Trophoblast cell (in vitro differentiated cells and primary cell): Measurements from ENCODE around the gene DEPDC4.
"Not testable (repeated sequence)": the region's sequence is repeated elsewhere in the genome, so short reads cannot be mapped to it uniquely, and the experiment has no call there.

Source experiments
- DNase-seq, 2 donors: peaks; one replicate each; pipeline ENCODE4 v3.0.0-alpha.2; 2016
- H2AFZ ChIP-seq: 2 replicates; pipeline ENCODE4 v1.6.1; 2013; ENCODE audit warnings: low read length, moderate library complexity, mild to moderate bottlenecking; ENCODE audit not compliant: insufficient read depth, poor library complexity
- H2AK5ac ChIP-seq: 2 replicates; pipeline ENCODE4 v1.6.1; 2013; ENCODE audit warnings: mild to moderate bottlenecking, low read length
- H2BK120ac ChIP-seq: 2 replicates; pipeline ENCODE4 v1.6.1; 2013; ENCODE audit warnings: low read length, mild to moderate bottlenecking, moderate library complexity; ENCODE audit not compliant: insufficient read depth, poor library complexity
- H2BK12ac ChIP-seq: 2 replicates; pipeline ENCODE4 v1.6.1; 2013; ENCODE audit warnings: mild to moderate bottlenecking, low read length, moderate library complexity
- H2BK5ac ChIP-seq: 2 replicates; pipeline ENCODE4 v1.6.1; 2013; ENCODE audit warnings: low read length, low read depth, moderate library complexity, mild to moderate bottlenecking; ENCODE audit not compliant: poor library complexity
- H3K14ac ChIP-seq: 2 replicates; pipeline ENCODE4 v1.6.1; 2013; ENCODE audit warnings: mild to moderate bottlenecking, low read length
- H3K18ac ChIP-seq: 2 replicates; pipeline ENCODE4 v1.6.1; 2013; ENCODE audit warnings: mild to moderate bottlenecking, low read length
- H3K23ac ChIP-seq: 2 replicates; pipeline ENCODE4 v1.6.1; 2013; ENCODE audit warnings: low read length
- H3K27ac ChIP-seq: 2 replicates; pipeline ENCODE4 v1.5.1; 2013; ENCODE audit warnings: low read depth, mild to moderate bottlenecking, inconsistent platforms, low read length, moderate library complexity
- H3K27me3 ChIP-seq: 2 replicates; pipeline ENCODE4 v1.6.1; 2013; ENCODE audit warnings: inconsistent platforms, mild to moderate bottlenecking, low read length, moderate library complexity; ENCODE audit not compliant: insufficient read depth
- H3K36me3 ChIP-seq, 2 experiments: 1 replicate in 1 of 2; 2 replicates in 1 of 2; pipeline ENCODE4 v1.6.1; 2013; ENCODE audit warnings: low read length in 2 of 2, mild to moderate bottlenecking in 2 of 2, moderate library complexity in 1 of 2; ENCODE audit not compliant: insufficient read depth in 2 of 2, control insufficient read depth in 1 of 2
- H3K4ac ChIP-seq: 2 replicates; pipeline ENCODE4 v1.6.1; 2013; ENCODE audit warnings: low read depth, mild to moderate bottlenecking, low read length, moderate library complexity
- H3K4me1 ChIP-seq, 2 experiments: 1 replicate in 1 of 2; 2 replicates in 1 of 2; pipeline ENCODE4 v1.6.1; 2013; ENCODE audit warnings: low read length in 2 of 2, mild to moderate bottlenecking in 2 of 2, moderate library complexity in 1 of 2; ENCODE audit not compliant: insufficient read depth in 2 of 2, control insufficient read depth in 1 of 2
- H3K4me2 ChIP-seq: 2 replicates; pipeline ENCODE4 v1.6.1; 2013; ENCODE audit warnings: inconsistent platforms, mild to moderate bottlenecking, low read length, moderate library complexity
- H3K4me3 ChIP-seq: 2 replicates; pipeline ENCODE4 v1.5.1; 2013; ENCODE audit warnings: mild to moderate bottlenecking, low read depth, low read length, inconsistent platforms
- H3K79me1 ChIP-seq: one replicate; pipeline ENCODE4 v1.6.1; 2013; ENCODE audit warnings: low read length
- H3K79me2 ChIP-seq: 2 replicates; pipeline ENCODE4 v1.6.1; 2013; ENCODE audit warnings: low read length, mild to moderate bottlenecking; ENCODE audit not compliant: control insufficient read depth, insufficient read depth, poor library complexity
- H3K9ac ChIP-seq: 2 replicates; pipeline ENCODE4 v1.6.1; 2013; ENCODE audit warnings: mild to moderate bottlenecking, low read length
- H3K9me3 ChIP-seq: 2 replicates; pipeline ENCODE4 v1.6.1; 2013; ENCODE audit warnings: low read depth, mild to moderate bottlenecking, control low read depth, inconsistent platforms, low read length; ENCODE audit not compliant: insufficient read depth
- H4K12ac ChIP-seq: 2 replicates; pipeline ENCODE4 v1.6.1; 2013; ENCODE audit warnings: low read depth, mild to moderate bottlenecking, low read length, moderate library complexity
- H4K8ac ChIP-seq: 2 replicates; pipeline ENCODE4 v1.6.1; 2013; ENCODE audit warnings: low read depth, mild to moderate bottlenecking, low read length, moderate library complexity
- H4K91ac ChIP-seq: one replicate; pipeline ENCODE4 v1.6.1; 2013; ENCODE audit warnings: low read depth, mild to moderate bottlenecking, low read length, moderate library complexity
- WGBS: extraction: QIAGEN DNeasy Blood & Tissue Kit; methylation state at CpG from one replicate; pipeline ENCODE4 v1.1.7; 2013; ENCODE audit warnings: missing lambda C conversion rate; ENCODE audit not compliant: insufficient read length, insufficient coverage; ENCODE audit errors: extremely low coverage; 5-methylcytosine and 5-hydroxymethylcytosine counted together

The DEPDC4 gene

DNA sequence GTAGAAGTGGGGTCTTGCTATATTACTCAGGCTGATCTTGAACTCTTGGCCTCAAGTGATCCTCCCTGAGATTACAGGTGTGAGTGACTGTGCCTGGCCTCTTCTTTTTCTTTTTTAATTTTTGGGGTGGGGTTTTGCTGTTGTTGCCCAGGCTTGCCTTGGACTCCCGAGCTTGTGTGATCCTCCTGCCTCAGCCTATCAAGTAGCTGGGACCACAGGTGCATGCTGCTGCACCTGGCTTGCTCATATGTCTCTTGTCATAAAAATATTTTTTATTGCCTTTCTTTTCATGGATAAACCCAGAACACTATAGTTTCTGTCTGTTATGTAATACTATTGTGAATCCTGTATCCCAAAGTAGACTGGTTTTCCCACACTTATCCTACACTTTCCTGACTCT, 26.1 kb upstream of the DEPDC4 start:
- H3K4me3 ChIP-seq, result no peak overlapping the region
- H2BK120ac ChIP-seq, result no peak overlapping the region
- H3K23ac ChIP-seq, result no peak overlapping the region
- no peak overlapping the region for H4K12ac ChIP-seq
- H4K8ac ChIP-seq, result no peak overlapping the region
- H2BK5ac ChIP-seq, result no peak overlapping the region
- peaks cover 3 to 4% of the 10 kb centered on the region in 2 experiments for H3K36me3 ChIP-seq
- no peaks in the 10 kb centered on the region for H3K27me3 ChIP-seq
- H3K79me2 ChIP-seq, result no peaks in the 10 kb centered on the region
- no peak overlapping the region for H2AK5ac ChIP-seq
- H3K4me1 ChIP-seq, result no peaks in the 10 kb centered on the region
- no CpG with 5 or more reads among the region's 1 CpG for WGBS
- H4K91ac ChIP-seq, result no peak overlapping the region
- H3K4me2 ChIP-seq, result no peak overlapping the region
- no peaks in the 10 kb centered on the region for H3K9me3 ChIP-seq
- no peaks in the 10 kb centered on the region for H3K79me1 ChIP-seq
- H3K14ac ChIP-seq, result no peak overlapping the region
- H2AFZ ChIP-seq, result no peak overlapping the region
- H3K18ac ChIP-seq, result no peak overlapping the region
- DNase-seq, result no peak
- no peak overlapping the region for H3K4ac ChIP-seq
- no peak overlapping the region for H3K9ac ChIP-seq
- H3K27ac ChIP-seq, result peak overlapping the region; percentile 10
- no peak overlapping the region for H2BK12ac ChIP-seq

GRCh38 chr12:100290016-100290415, 23.1 kb upstream of the DEPDC4 start:
- no CpG with 5 or more reads among the region's 3 CpGs for WGBS
- Histone ChIP-seq H2AK5ac (no peak overlapping the region), H4K12ac (no peak overlapping the region), H3K79me1 (no peaks in the 10 kb centered on the region), H3K4me1 (no peaks in the 10 kb centered on the region), H2AFZ (no peak overlapping the region), H3K36me3 (peaks cover 2 to 3% of the 10 kb centered on the region in 2 experiments), H2BK12ac (no peak overlapping the region), H3K9ac (no peak overlapping the region), H4K91ac (no peak overlapping the region), H3K9me3 (no peaks in the 10 kb centered on the region), H4K8ac (no peak overlapping the region), H3K4me2 (no peak overlapping the region), H3K14ac (no peak overlapping the region), H3K79me2 (no peaks in the 10 kb centered on the region), H2BK120ac (no peak overlapping the region), H3K18ac (no peak overlapping the region), H3K27me3 (no peaks in the 10 kb centered on the region), H3K4ac (no peak overlapping the region), H3K23ac (no peak overlapping the region), H3K4me3 (no peak overlapping the region), H2BK5ac (no peak overlapping the region), H3K27ac (no peak overlapping the region)
- no peak for DNase-seq

- peaks cover 3 to 5% of the 10 kb centered on the region in 2 experiments for H3K36me3 ChIP-seq
- no peak overlapping the region for H3K4me2 ChIP-seq
- H3K4me3 ChIP-seq, result no peak overlapping the region
- H3K79me2 ChIP-seq, result no peaks in the 10 kb centered on the region
- H2BK120ac ChIP-seq, result no peak overlapping the region
- no CpG with 5 or more reads among the region's 5 CpGs for WGBS
- no peak for DNase-seq
- no peak overlapping the region for H3K4ac ChIP-seq
- no peak overlapping the region for H3K27ac ChIP-seq
- no peak overlapping the region for H4K8ac ChIP-seq
- no peak overlapping the region for H3K23ac ChIP-seq
- H3K79me1 ChIP-seq, result no peaks in the 10 kb centered on the region
- H3K18ac ChIP-seq, result no peak overlapping the region
- H3K9ac ChIP-seq, result no peak overlapping the region
- no peak overlapping the region for H2AFZ ChIP-seq
- no peak overlapping the region for H2BK5ac ChIP-seq
- no peaks in the 10 kb centered on the region for H3K27me3 ChIP-seq
- no peak overlapping the region for H2BK12ac ChIP-seq
- H3K14ac ChIP-seq, result no peak overlapping the region
- no peak overlapping the region for H4K12ac ChIP-seq
- no peak overlapping the region for H4K91ac ChIP-seq
- H2AK5ac ChIP-seq, result no peak overlapping the region
- no peaks in the 10 kb centered on the region for H3K4me1 ChIP-seq
- H3K9me3 ChIP-seq, result no peaks in the 10 kb centered on the region
Measured at GRCh38 chr12:100289038-100289437, 22.2 kb upstream of the DEPDC4 start.

- not testable (repeated sequence) for H3K4me3 ChIP-seq, H2BK12ac ChIP-seq, H3K9ac ChIP-seq, DNase-seq, H3K9me3 ChIP-seq, H3K4ac ChIP-seq, H3K23ac ChIP-seq, H3K79me2 ChIP-seq, H3K4me1 ChIP-seq, H2AFZ ChIP-seq, H4K8ac ChIP-seq, H3K79me1 ChIP-seq, H4K12ac ChIP-seq, H2BK120ac ChIP-seq, H3K27me3 ChIP-seq, H3K14ac ChIP-seq, H2BK5ac ChIP-seq, H3K4me2 ChIP-seq, H2AK5ac ChIP-seq, H3K27ac ChIP-seq, H3K36me3 ChIP-seq, H4K91ac ChIP-seq, H3K18ac ChIP-seq
- no CpG with 5 or more reads among the region's 12 CpGs for WGBS
Measured at GRCh38 chr12:100284556-100284955, 17.7 kb upstream of the DEPDC4 start.
